Mucosa of stomach (tissue), 1 donor: Measurements from ENCODE around the gene RFX4.

Experiments
- H3K27me3 ChIP-seq: one replicate; pipeline ENCODE4 v1.7.0; 2013; ENCODE audit warnings: mild to moderate bottlenecking, low read length; ENCODE audit not compliant: control insufficient read depth, insufficient read depth
- H3K36me3 ChIP-seq: one replicate; pipeline ENCODE4 v1.7.0; 2013; ENCODE audit warnings: low read length; ENCODE audit not compliant: control insufficient read depth, insufficient read depth
- H3K4me1 ChIP-seq: one replicate; pipeline ENCODE4 v1.7.0; 2013; ENCODE audit warnings: mild to moderate bottlenecking, low read length; ENCODE audit not compliant: control insufficient read depth, insufficient read depth
- H3K4me3 ChIP-seq: one replicate; pipeline ENCODE4 v1.7.0; 2013; ENCODE audit warnings: low read length
- H3K9ac ChIP-seq: one replicate; pipeline ENCODE4 v1.7.0; 2013; ENCODE audit warnings: mild to moderate bottlenecking, low read length, moderate library complexity
- H3K9me3 ChIP-seq: one replicate; pipeline ENCODE4 v1.7.0; 2013; ENCODE audit warnings: mild to moderate bottlenecking, low read length, moderate library complexity; ENCODE audit not compliant: control insufficient read depth
- donor health status: Pancreatic carcinoma.

The RFX4 gene

GRCh38 chr12:106710143-106710893, 127.5 kb downstream of the RFX4 start:
- Histone ChIP-seq H3K4me3 (no peak overlapping the region), H3K9ac (no peak overlapping the region), H3K4me1 (peaks cover 8% of the 10 kb centered on the region), H3K36me3 (no peaks in the 10 kb centered on the region), H3K27me3 (no peaks in the 10 kb centered on the region), H3K9me3 (no peaks in the 10 kb centered on the region)

GRCh38 chr12:106711316-106711715, 128.5 kb downstream of the RFX4 start:
- Histone ChIP-seq H3K4me3 (no peak overlapping the region), H3K9me3 (no peaks in the 10 kb centered on the region), H3K27me3 (no peaks in the 10 kb centered on the region), H3K4me1 (peaks cover 8% of the 10 kb centered on the region), H3K36me3 (no peaks in the 10 kb centered on the region), H3K9ac (no peak overlapping the region)

GRCh38 chr12:106712768-106713167, 130.0 kb downstream of the RFX4 start:
- Histone ChIP-seq H3K4me1 (peaks cover 8% of the 10 kb centered on the region), H3K36me3 (no peaks in the 10 kb centered on the region), H3K4me3 (no peak overlapping the region), H3K27me3 (no peaks in the 10 kb centered on the region), H3K9me3 (no peaks in the 10 kb centered on the region), H3K9ac (no peak overlapping the region)

GRCh38 chr12:106714926-106715325, 132.1 kb downstream of the RFX4 start:
- no peak overlapping the region for H3K9ac ChIP-seq
- peaks cover 8% of the 10 kb centered on the region for H3K4me1 ChIP-seq
- H3K4me3 ChIP-seq, result no peak overlapping the region
- no peaks in the 10 kb centered on the region for H3K36me3 ChIP-seq
- H3K27me3 ChIP-seq, result no peaks in the 10 kb centered on the region
- no peaks in the 10 kb centered on the region for H3K9me3 ChIP-seq

GRCh38 chr12:106715582-106715981, 132.8 kb downstream of the RFX4 start:
- Histone ChIP-seq H3K4me3 (no peak overlapping the region), H3K9me3 (no peaks in the 10 kb centered on the region), H3K36me3 (no peaks in the 10 kb centered on the region), H3K9ac (no peak overlapping the region), H3K4me1 (peaks cover 8% of the 10 kb centered on the region), H3K27me3 (no peaks in the 10 kb centered on the region)

GRCh38 chr12:106717673-106718072, 134.9 kb downstream of the RFX4 start:
- no peaks in the 10 kb centered on the region for H3K27me3 ChIP-seq
- no peaks in the 10 kb centered on the region for H3K9me3 ChIP-seq
- H3K9ac ChIP-seq, result no peak overlapping the region
- peaks cover 2% of the 10 kb centered on the region for H3K4me1 ChIP-seq
- no peak overlapping the region for H3K4me3 ChIP-seq
- no peaks in the 10 kb centered on the region for H3K36me3 ChIP-seq

GRCh38 chr12:106719879-106720278, 137.1 kb downstream of the RFX4 start:
- Histone ChIP-seq H3K9ac (no peak overlapping the region), H3K4me3 (no peak overlapping the region), H3K36me3 (no peaks in the 10 kb centered on the region), H3K4me1 (no peaks in the 10 kb centered on the region), H3K27me3 (no peaks in the 10 kb centered on the region), H3K9me3 (no peaks in the 10 kb centered on the region)

GRCh38 chr12:106720696-106721095, 137.9 kb downstream of the RFX4 start:
- Histone ChIP-seq H3K9ac (no peak overlapping the region), H3K27me3 (no peaks in the 10 kb centered on the region), H3K36me3 (no peaks in the 10 kb centered on the region), H3K4me1 (no peaks in the 10 kb centered on the region), H3K9me3 (no peaks in the 10 kb centered on the region), H3K4me3 (no peak overlapping the region)

- H3K9me3 ChIP-seq, result no peaks in the 10 kb centered on the region
- H3K4me1 ChIP-seq, result no peaks in the 10 kb centered on the region
- no peak overlapping the region for H3K9ac ChIP-seq
- H3K27me3 ChIP-seq, result no peaks in the 10 kb centered on the region
- no peaks in the 10 kb centered on the region for H3K36me3 ChIP-seq
- H3K4me3 ChIP-seq, result no peak overlapping the region
Observed at GRCh38 chr12:106721915-106722314, 139.1 kb downstream of the RFX4 start.

- Histone ChIP-seq H3K36me3 (no peaks in the 10 kb centered on the region), H3K9ac (no peak overlapping the region), H3K4me3 (no peak overlapping the region), H3K4me1 (no peaks in the 10 kb centered on the region), H3K9me3 (no peaks in the 10 kb centered on the region), H3K27me3 (no peaks in the 10 kb centered on the region)
Observed at GRCh38 chr12:106722837-106723236, 140.0 kb downstream of the RFX4 start.

GRCh38 chr12:106723416-106723815, 140.6 kb downstream of the RFX4 start:
- no peaks in the 10 kb centered on the region for H3K9me3 ChIP-seq
- H3K27me3 ChIP-seq, result no peaks in the 10 kb centered on the region
- no peaks in the 10 kb centered on the region for H3K36me3 ChIP-seq
- no peaks in the 10 kb centered on the region for H3K4me1 ChIP-seq
- H3K9ac ChIP-seq, result no peak overlapping the region
- no peak overlapping the region for H3K4me3 ChIP-seq

GRCh38 chr12:106724116-106724515, 141.3 kb downstream of the RFX4 start:
- Histone ChIP-seq H3K9me3 (no peaks in the 10 kb centered on the region), H3K9ac (no peak overlapping the region), H3K4me3 (no peak overlapping the region), H3K27me3 (no peaks in the 10 kb centered on the region), H3K36me3 (no peaks in the 10 kb centered on the region), H3K4me1 (no peaks in the 10 kb centered on the region)

GRCh38 chr12:106724934-106725333, 142.1 kb downstream of the RFX4 start:
- Histone ChIP-seq H3K4me3 (no peak overlapping the region), H3K36me3 (no peaks in the 10 kb centered on the region), H3K4me1 (no peaks in the 10 kb centered on the region), H3K9ac (no peak overlapping the region), H3K9me3 (no peaks in the 10 kb centered on the region), H3K27me3 (no peaks in the 10 kb centered on the region)
